ENCODE results near the gene RNF8.
"Not testable (repeated sequence)": the region's sequence is repeated elsewhere in the genome, so short reads cannot be mapped to it uniquely, and the experiment has no call there.

Gene RNF8

GRCh38 chr6:37375376-37375775, 21.6 kb downstream of the RNF8 start:
- no peak for ATAC-seq (replicated peaks)
- Mint-ChIP-seq H3K27me3 (no peaks in the 10 kb centered on the region), H3K9me3 (no peaks in the 10 kb centered on the region), H3K36me3 (ENCODE audit: insufficient read depth) (peaks cover 48% of the 10 kb centered on the region), H3K4me1 (ENCODE audit: low read depth in 2 of 2) (no peaks in the 10 kb centered on the region), H3K27ac (peak overlapping the region in 1 of 2 donors; percentile 88), H3K4me3 (no peak overlapping the region)
- no peak for DNase-seq

- no peaks in the 10 kb centered on the region for H3K27me3 Mint-ChIP-seq
- H3K27ac Mint-ChIP-seq, result peak overlapping the region in 1 of 2 donors; percentile 88
- H3K36me3 Mint-ChIP-seq (ENCODE audit: insufficient read depth), result peaks cover 44% of the 10 kb centered on the region
- H3K4me1 Mint-ChIP-seq (ENCODE audit: low read depth in 2 of 2), result no peaks in the 10 kb centered on the region
- no peaks in the 10 kb centered on the region for H3K9me3 Mint-ChIP-seq
- no peak overlapping the region for H3K4me3 Mint-ChIP-seq
- ATAC-seq (replicated peaks), result no peak
- DNase-seq, result no peak
Observed at GRCh38 chr6:37376078-37376743, 22.4 kb downstream of the RNF8 start.

GRCh38 chr6:37381579-37381978, 27.8 kb downstream of the RNF8 start:
- DNase-seq (peak in 2 of 3 experiments; percentile 1 to 17), ATAC-seq (replicated peaks) (peak; percentile 55)
- Mint-ChIP-seq H3K4me1 (ENCODE audit: low read depth in 2 of 2) (peaks cover 0 to 2% of the 10 kb centered on the region in 2 donors), H3K36me3 (ENCODE audit: insufficient read depth) (peaks cover 38% of the 10 kb centered on the region), H3K27me3 (no peaks in the 10 kb centered on the region), H3K4me3 (no peak overlapping the region), H3K9me3 (no peaks in the 10 kb centered on the region), H3K27ac (no peak overlapping the region)

GRCh38 chr6:37382994-37383765, 29.4 kb downstream of the RNF8 start:
- ATAC-seq (replicated peaks), result no peak
- Mint-ChIP-seq H3K27me3 (no peaks in the 10 kb centered on the region), H3K27ac (peak overlapping the region in 1 of 2 donors; percentile 60), H3K36me3 (ENCODE audit: insufficient read depth) (peaks cover 25% of the 10 kb centered on the region), H3K4me1 (ENCODE audit: low read depth in 2 of 2) (peaks cover 0 to 2% of the 10 kb centered on the region in 2 donors), H3K4me3 (no peak overlapping the region), H3K9me3 (no peaks in the 10 kb centered on the region)
- DNase-seq, result no peak

- Mint-ChIP-seq H3K9me3 (no peaks in the 10 kb centered on the region), H3K27me3 (no peaks in the 10 kb centered on the region)
- ATAC-seq (replicated peaks), result no peak
Observed at GRCh38 chr6:37388578-37388977, 34.8 kb downstream of the RNF8 start.

GRCh38 chr6:37389857-37390256, 36.1 kb downstream of the RNF8 start:
- H3K36me3 Mint-ChIP-seq (ENCODE audit: insufficient read depth), result peaks cover 5% of the 10 kb centered on the region
- no peak overlapping the region for H3K4me3 Mint-ChIP-seq
- H3K9me3 Mint-ChIP-seq, result no peaks in the 10 kb centered on the region
- ATAC-seq (replicated peaks), result no peak
- DNase-seq, result no peak
- no peak overlapping the region for H3K27ac Mint-ChIP-seq
- H3K4me1 Mint-ChIP-seq (ENCODE audit: low read depth in 2 of 2), result peaks cover 0 to 2% of the 10 kb centered on the region in 2 donors
- no peaks in the 10 kb centered on the region for H3K27me3 Mint-ChIP-seq

More at GRCh38 chr6:37388578-37388977, 34.8 kb downstream of the RNF8 start:
- no peak overlapping the region for H3K4me3 Mint-ChIP-seq
- no peak overlapping the region for H3K27ac Mint-ChIP-seq
- H3K36me3 Mint-ChIP-seq (ENCODE audit: insufficient read depth), result peaks cover 5% of the 10 kb centered on the region
- no peak for DNase-seq
- H3K4me1 Mint-ChIP-seq (ENCODE audit: low read depth in 2 of 2), result no peaks in the 10 kb centered on the region

- H3K4me1 Mint-ChIP-seq (ENCODE audit: low read depth in 2 of 2), result peaks cover 0 to 2% of the 10 kb centered on the region in 2 donors
- ATAC-seq (replicated peaks), result no peak
- no peak overlapping the region for H3K4me3 Mint-ChIP-seq
- DNase-seq, result no peak
- no peaks in the 10 kb centered on the region for H3K27me3 Mint-ChIP-seq
- H3K9me3 Mint-ChIP-seq, result no peaks in the 10 kb centered on the region
- peaks cover 4% of the 10 kb centered on the region for H3K36me3 Mint-ChIP-seq (ENCODE audit: insufficient read depth)
- no peak overlapping the region for H3K27ac Mint-ChIP-seq
Observed at GRCh38 chr6:37391120-37391519, 37.3 kb downstream of the RNF8 start.

- Mint-ChIP-seq H3K4me3 (no peak overlapping the region), H3K4me1 (ENCODE audit: low read depth in 2 of 2) (peaks cover 0 to 2% of the 10 kb centered on the region in 2 donors), H3K27ac (no peak overlapping the region), H3K36me3 (ENCODE audit: insufficient read depth) (peaks cover 4% of the 10 kb centered on the region), H3K27me3 (no peaks in the 10 kb centered on the region), H3K9me3 (no peaks in the 10 kb centered on the region)
- ATAC-seq (replicated peaks) (no peak), DNase-seq (no peak)
Observed at GRCh38 chr6:37392821-37393220, 39.0 kb downstream of the RNF8 start.

- peaks cover 4% of the 10 kb centered on the region for H3K36me3 Mint-ChIP-seq (ENCODE audit: insufficient read depth)
- H3K9me3 Mint-ChIP-seq, result no peaks in the 10 kb centered on the region
- peak overlapping the region in 1 of 2 donors; percentile 7 for H3K27ac Mint-ChIP-seq
- no peaks in the 10 kb centered on the region for H3K27me3 Mint-ChIP-seq
- no peak overlapping the region for H3K4me3 Mint-ChIP-seq
- ATAC-seq (replicated peaks), result no peak
- DNase-seq, result no peak
- peaks cover 0 to 2% of the 10 kb centered on the region in 2 donors for H3K4me1 Mint-ChIP-seq (ENCODE audit: low read depth in 2 of 2)
Observed at GRCh38 chr6:37393381-37393929, 39.7 kb downstream of the RNF8 start.

- DNase-seq (no peak), ATAC-seq (replicated peaks) (no peak)
- no peak overlapping the region for H3K27ac Mint-ChIP-seq
- H3K27me3 Mint-ChIP-seq, result no peaks in the 10 kb centered on the region
- no peaks in the 10 kb centered on the region for H3K9me3 Mint-ChIP-seq
- no peak overlapping the region for H3K4me3 Mint-ChIP-seq
- H3K36me3 Mint-ChIP-seq (ENCODE audit: insufficient read depth), result peaks cover 4% of the 10 kb centered on the region
- H3K4me1 Mint-ChIP-seq (ENCODE audit: low read depth in 2 of 2), result peaks cover 0 to 2% of the 10 kb centered on the region in 2 donors
Observed at GRCh38 chr6:37396571-37397180, 42.9 kb downstream of the RNF8 start.

GRCh38 chr6:37399131-37399530, 45.3 kb downstream of the RNF8 start:
- H3K36me3 Mint-ChIP-seq (ENCODE audit: insufficient read depth), result peaks cover 5% of the 10 kb centered on the region
- H3K27me3 Mint-ChIP-seq, result no peaks in the 10 kb centered on the region
- ATAC-seq (replicated peaks) (no peak), DNase-seq (no peak)
- H3K27ac Mint-ChIP-seq, result no peak overlapping the region
- H3K4me3 Mint-ChIP-seq, result no peak overlapping the region
- H3K9me3 Mint-ChIP-seq, result no peaks in the 10 kb centered on the region
- no peaks in the 10 kb centered on the region for H3K4me1 Mint-ChIP-seq (ENCODE audit: low read depth in 2 of 2)

- no peak overlapping the region for H3K27ac Mint-ChIP-seq
- H3K36me3 Mint-ChIP-seq (ENCODE audit: insufficient read depth), result peaks cover 7% of the 10 kb centered on the region
- H3K4me1 Mint-ChIP-seq (ENCODE audit: low read depth in 2 of 2), result no peaks in the 10 kb centered on the region
- no peaks in the 10 kb centered on the region for H3K27me3 Mint-ChIP-seq
- no peak overlapping the region for H3K4me3 Mint-ChIP-seq
- no peaks in the 10 kb centered on the region for H3K9me3 Mint-ChIP-seq
- DNase-seq (no peak), ATAC-seq (replicated peaks) (no peak)
Observed at GRCh38 chr6:37399795-37400490, 46.2 kb downstream of the RNF8 start.

- not testable (repeated sequence) for H3K36me3 Mint-ChIP-seq (ENCODE audit: insufficient read depth); DNase-seq; H3K4me1 Mint-ChIP-seq (ENCODE audit: low read depth in 2 of 2); H3K27ac Mint-ChIP-seq; ATAC-seq (replicated peaks); H3K9me3 Mint-ChIP-seq; H3K27me3 Mint-ChIP-seq; H3K4me3 Mint-ChIP-seq
Observed at GRCh38 chr6:37401658-37402057, 47.9 kb downstream of the RNF8 start.
